Head of caudate nucleus (tissue), 42 donors: ENCODE results near the gene FAM180B.
"Not testable (repeated sequence)": the region's sequence is repeated elsewhere in the genome, so short reads cannot be mapped to it uniquely, and the experiment has no call there.

Source experiments
- DNase-seq, 42 donors: peaks; one replicate each; pipeline versions ENCODE4 v3.0.0 to v3.0.0-alpha.2; 2020 to 2021; ENCODE audit warnings: mixed read lengths in 7 of 42
- intact Hi-C: fragments of 100-400 bp; cut with DNase I; formaldehyde crosslinking; loops from one replicate; pipeline ENCODE4 v1.15.0; 2022

The FAM180B gene

DNA sequence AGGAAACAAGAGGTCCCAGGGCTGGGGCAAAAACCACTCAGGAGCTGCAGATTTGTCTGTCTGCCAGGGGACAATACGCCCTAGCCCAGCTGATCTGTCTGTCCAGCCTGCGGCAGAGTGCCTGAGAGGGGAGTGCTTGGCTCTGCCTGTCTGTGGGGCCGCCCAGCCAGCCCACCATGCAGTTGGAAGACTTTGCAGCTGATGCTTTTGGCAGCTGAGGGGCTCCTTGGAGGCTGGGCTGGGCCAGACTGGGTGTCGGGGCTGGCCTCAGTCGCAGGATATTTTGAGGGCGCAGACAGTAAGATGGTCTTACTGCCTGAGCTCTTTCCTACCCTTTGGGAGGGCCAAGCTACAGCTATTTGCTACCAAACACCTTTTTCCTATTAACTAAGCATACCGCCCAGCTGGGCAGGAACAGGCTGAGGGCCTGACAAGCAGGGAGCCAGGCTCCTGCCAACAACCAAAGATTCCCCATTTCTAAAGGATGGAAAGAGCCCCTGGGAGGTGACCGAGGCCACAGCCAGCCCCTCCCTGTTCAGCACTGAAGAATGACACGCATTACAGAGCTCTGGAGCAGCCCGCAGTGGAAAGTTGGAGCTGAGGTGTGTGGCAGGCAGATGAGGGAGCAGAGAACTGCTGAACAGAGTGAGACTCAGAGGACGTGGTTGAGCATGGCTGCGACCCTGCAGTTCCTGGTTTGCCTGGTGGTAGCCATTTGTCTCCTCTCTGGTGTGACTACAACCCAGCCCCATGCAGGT, at the start of gene FAM180B:
Gene FAM180B, plus strand, starts transcription at position 581 of the 758 bp plus-strand sequence. Its CDS starts 91 bp downstream, at position 672.
- DNase-seq: peak in 8 of 42 donors; percentile 25 to 55 (median 42)
- intact Hi-C loops: no loop called here

- no peak for DNase-seq
- intact Hi-C loops: no loop called here
These were observed 49.6 kb upstream of the FAM180B start for GRCh38 chr11:47536915-47537314.

- DNase-seq: peak in 15 of 42 donors; percentile 29 to 77 (median 40)
- intact Hi-C loops: no loop called here
These were observed 47.5 kb upstream of the FAM180B start for GRCh38 chr11:47538741-47539565.

DNA sequence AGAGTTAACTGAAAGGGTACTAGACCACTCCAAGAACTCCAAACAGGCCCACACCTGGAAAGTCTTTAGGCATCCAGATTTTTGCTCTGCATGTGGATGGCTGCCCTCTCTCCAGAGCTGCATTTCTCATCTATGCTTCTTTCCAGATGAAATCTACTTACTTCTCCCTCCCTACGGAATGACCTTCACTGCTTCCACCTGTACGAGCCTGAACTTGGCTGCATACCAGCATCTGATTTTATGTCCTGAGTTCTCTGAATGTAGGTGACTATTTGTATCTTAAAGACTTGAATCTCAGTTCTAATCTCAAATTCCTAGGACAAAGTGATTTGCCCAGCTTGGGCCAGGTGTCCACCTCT, 46.8 kb upstream of the FAM180B start:
- intact Hi-C loops: no loop called here
- DNase-seq: no peak

- DNase-seq: no peak
- intact Hi-C loops: no loop called here
These were observed 45.4 kb upstream of the FAM180B start for GRCh38 chr11:47541070-47541469.

DNA sequence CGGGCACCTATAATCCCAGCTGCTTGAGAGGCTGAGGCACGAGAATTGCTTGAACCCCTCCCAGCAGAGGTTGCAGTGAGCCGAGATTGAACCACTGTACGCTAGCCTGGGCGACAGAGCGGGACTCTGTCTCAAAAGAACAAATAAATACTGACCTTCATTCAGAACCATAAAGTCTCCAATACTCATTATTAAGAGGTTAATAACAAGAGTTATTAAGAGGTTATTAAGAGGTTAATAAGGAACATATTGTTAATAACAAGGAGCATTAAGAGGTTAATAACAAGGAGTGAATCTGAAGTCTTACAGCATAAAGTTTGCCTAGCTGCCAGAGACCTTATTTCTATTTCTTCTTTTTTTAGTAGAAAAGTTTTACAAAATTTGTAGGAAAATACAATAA, 41.2 kb upstream of the FAM180B start:
- DNase-seq: no peak
- intact Hi-C loops: no loop called here

- DNase-seq, intact Hi-C loops: not testable (repeated sequence)
These were observed 40.2 kb upstream of the FAM180B start for GRCh38 chr11:47546274-47546673.

DNA sequence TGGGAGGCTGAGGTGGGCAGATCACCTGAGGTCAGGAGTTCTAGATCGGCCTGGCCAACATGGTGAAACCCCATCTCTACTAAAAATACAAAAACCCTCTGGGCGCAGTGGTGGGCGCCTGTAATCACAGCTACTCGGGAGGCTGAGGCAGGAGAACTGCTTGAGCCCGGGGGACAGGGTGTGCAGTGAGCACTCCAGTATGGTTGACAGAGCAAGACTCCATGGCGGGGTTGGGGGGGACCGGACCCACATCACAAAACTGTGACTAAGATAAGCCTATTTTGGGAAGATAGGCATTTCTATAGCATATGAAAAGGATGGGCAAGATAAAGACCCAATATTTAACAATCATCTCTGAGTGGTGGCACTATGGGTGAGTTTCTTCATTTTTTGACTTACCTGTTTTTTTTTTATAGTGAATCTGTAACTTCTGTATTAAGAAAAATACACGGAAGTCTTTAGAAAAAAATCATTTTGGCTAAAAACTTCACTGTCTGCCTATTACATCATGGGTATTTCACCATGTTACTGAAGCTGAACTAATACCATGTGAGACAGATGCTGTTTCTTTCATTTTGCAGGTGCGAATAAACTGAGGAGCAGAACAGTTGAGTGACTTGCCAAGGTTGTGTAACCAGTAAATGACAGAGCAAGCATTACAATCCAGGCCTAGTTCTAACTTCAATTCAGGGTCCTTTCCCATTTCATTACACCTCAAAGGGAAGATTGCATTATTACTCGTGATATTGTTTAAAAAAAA, 36.0 kb upstream of the FAM180B start:
- intact Hi-C loops: loop anchor here (10.0 kb wide), 1 partner anchor 86 kb away; no protein-coding TSS in a partner anchor
- DNase-seq: no peak

DNA sequence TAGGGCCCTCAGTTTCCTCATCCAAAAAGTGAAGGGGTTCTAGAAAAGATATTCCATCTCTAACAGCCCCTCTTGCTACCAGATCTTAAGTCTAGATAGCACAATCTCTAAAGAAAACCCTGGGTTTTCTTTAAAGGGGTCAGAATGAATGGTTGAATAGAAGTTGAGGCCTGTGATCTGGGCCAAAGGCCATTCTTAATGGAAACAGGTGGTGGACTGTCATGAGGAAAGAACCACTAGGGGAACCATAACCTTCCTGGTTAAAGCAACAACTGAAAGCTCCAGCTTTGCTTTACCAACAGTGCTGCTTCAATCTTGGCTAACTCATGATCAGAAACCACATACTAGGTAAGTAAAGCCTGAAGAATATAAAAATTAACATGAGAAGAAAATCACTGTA, 35.4 kb upstream of the FAM180B start:
- intact Hi-C loops: loop anchor here (10.0 kb wide), 1 partner anchor 86 kb away; no protein-coding TSS in a partner anchor
- DNase-seq: no peak

DNA sequence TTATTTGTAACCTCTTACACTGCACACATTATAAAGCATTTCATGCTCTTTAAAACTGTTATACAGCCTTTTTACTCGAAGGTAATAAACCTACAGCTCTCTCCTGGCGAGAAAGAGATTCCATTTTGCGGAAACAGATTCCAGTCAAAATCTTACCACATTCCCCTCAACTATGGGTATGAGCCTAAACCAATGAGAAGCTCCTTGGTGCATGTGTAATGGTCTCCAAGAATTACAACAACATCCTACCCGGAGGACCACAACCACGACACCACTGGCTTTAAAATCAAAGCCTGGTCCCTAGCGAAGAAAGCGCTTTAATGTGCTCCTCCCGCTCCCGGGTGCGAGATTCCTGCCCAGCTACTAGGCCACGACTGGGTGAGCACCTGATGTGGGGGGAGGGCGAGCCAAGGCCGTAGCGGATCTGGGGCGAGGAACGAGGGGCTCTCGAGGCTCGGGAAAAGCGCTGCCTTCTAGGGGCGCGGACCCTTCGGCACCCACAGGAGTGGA, 34.4 kb upstream of the FAM180B start:
- peak in 34 of 42 donors; percentile 5 to 59 (median 38) for DNase-seq
- intact Hi-C loops: loop anchor here (2.0 to 10.0 kb wide), 2 partner anchors 87 to 127 kb away; no protein-coding TSS in a partner anchor

- intact Hi-C loops: loop anchor here (2.0 to 10.0 kb wide), 2 partner anchors 88 to 128 kb away; no protein-coding TSS in a partner anchor
- peak; percentile 80 to 97 (median 93) for DNase-seq
These were observed 33.7 kb upstream of the FAM180B start, which contains the start of gene CELF1 for GRCh38 chr11:47552566-47553405. Gene CELF1 (minus strand): TSS chr11:47553132. CDS start chr11:47499523, 53,609 bp downstream.

DNA sequence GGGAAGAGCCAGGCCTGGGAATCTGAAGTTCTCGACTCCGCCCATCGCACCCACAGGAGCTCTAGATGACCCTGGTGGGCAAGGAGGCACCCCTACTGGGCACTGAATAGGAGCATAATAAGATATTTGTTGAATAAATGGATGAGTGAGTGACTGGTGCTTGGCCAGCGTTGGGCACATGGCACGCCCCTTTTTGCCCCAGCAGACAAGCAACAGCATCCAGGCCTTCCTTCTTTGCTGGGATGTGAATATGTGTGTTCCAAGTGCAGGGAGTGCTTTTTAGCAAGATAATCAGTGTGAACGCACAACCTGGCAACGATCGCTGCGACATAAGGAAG, 33.1 kb upstream of the FAM180B start:
- peak in 1 of 42 donors; percentile 32 for DNase-seq
- intact Hi-C loops: loop anchor here (2.0 to 10.0 kb wide), 2 partner anchors 89 to 129 kb away; no protein-coding TSS in a partner anchor

DNA sequence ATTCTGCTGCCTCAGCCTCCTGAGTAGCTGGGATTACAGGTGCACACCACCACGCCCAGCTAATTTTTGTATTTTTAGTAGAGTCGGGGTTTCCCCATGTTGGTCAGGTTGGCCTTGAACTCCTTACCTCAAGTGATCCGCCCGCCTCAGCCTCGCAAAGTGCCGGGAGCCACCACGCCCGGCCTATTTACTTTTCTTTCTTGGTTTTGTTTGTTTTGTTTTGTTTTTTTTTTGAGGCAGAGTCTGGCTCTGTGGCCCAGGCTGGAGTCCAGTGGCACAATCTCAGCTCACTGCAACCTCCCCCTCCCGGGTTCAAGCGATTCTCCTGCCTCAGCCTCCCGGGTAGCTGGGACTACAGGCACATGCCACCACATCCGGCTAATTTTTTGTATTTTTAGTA, 29.5 kb upstream of the FAM180B start:
- intact Hi-C loops: loop anchor here (10.0 kb wide), 1 partner anchor 92 kb away; no protein-coding TSS in a partner anchor
- DNase-seq: not testable (repeated sequence)

- DNase-seq: no peak
- intact Hi-C loops: loop anchor here (10.0 kb wide), 1 partner anchor 94 kb away; no protein-coding TSS in a partner anchor
These were observed 27.8 kb upstream of the FAM180B start for GRCh38 chr11:47558695-47559094.

GRCh38 chr11:47560426-47560825, 26.1 kb upstream of the FAM180B start:
- intact Hi-C loops: no loop called here
- DNase-seq: no peak

DNA sequence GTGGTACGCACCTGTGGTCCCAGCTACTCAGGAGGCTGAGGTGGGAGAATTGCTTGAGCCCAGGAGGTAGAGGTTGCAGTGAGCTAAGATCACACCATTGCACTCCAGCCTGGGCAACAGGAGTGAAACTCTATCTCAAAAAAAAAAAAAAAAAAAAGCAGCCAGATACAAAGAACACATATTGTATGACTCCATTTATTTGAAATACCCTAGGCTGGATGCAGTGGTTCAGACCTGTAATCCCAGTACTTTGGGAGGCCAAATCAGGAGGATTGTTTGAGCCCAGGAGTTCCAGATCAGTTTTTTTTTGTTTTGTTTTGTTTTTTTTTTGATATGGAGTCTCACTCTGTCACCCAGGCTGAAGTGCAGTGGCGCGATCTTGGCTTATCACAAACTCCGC, 24.1 kb upstream of the FAM180B start:
- intact Hi-C loops, DNase-seq: not testable (repeated sequence)

- intact Hi-C loops, DNase-seq: not testable (repeated sequence)
These were observed 22.1 kb upstream of the FAM180B start for GRCh38 chr11:47564366-47564765.

GRCh38 chr11:47564933-47565339, 21.5 kb upstream of the FAM180B start:
- intact Hi-C loops: no loop called here
- DNase-seq: no peak
